T-helper 17 cell (primary cell): ENCODE results near the gene ENG. TPM values are rescaled to one million over a fixed set of nuclear protein-coding genes. Genes with fewer than 3 reads are reported as not detected.
"Not testable (repeated sequence)": the region's sequence is repeated elsewhere in the genome, so short reads cannot be mapped to it uniquely, and the experiment has no call there.

Source experiments
- ATAC-seq: fragments of 150-1000 bp; cut with Tn5 transposase; 2 replicates; pipeline ENCODE4 v1.10.0; 2021; ENCODE audit warnings: mild to moderate bottlenecking, moderate library complexity
- DNase-seq, 3 donors: peaks; one replicate each; pipeline versions ENCODE4 v3.0.0 to v3.0.0-alpha.2; 2020 to 2021
- H3K9me3 ChIP-seq: one replicate; pipeline ENCODE4 v1.7.0; 2013; ENCODE audit warnings: low read length, mild to moderate bottlenecking; ENCODE audit not compliant: control insufficient read depth, poor library complexity, severe bottlenecking
- H3K27ac Mint-ChIP-seq: one replicate; pipeline ENCODE4 v1.8.0; 2022; ENCODE audit warnings: mild to moderate bottlenecking, moderate library complexity, mixed read lengths
- H3K27me3 Mint-ChIP-seq: one replicate; pipeline ENCODE4 v1.8.0; 2022; ENCODE audit warnings: mixed read lengths
- H3K36me3 Mint-ChIP-seq: one replicate; pipeline ENCODE4 v1.8.0; 2022; ENCODE audit warnings: low read depth, mixed read lengths
- H3K4me1 Mint-ChIP-seq: one replicate; pipeline ENCODE4 v1.8.0; 2022; ENCODE audit warnings: mild to moderate bottlenecking, mixed read lengths
- H3K4me3 Mint-ChIP-seq: one replicate; pipeline ENCODE4 v1.8.0; 2022; ENCODE audit warnings: mild to moderate bottlenecking, moderate library complexity, mixed read lengths
- total RNA-seq, 4 donors: library from RNA in 2 of 4; stranded (reverse) in 2 of 4; gene quantifications; one replicate each; pipeline ENCODE4 v1.2.3 and lab custom pipeline; 2022 to 2026

The ENG gene
- total RNA-seq, 2 donors from 2014 or later = 3.2 to 6.4 TPM

- Mint-ChIP-seq H3K27me3 (no peaks in the 10 kb centered on the region), H3K27ac (no peak overlapping the region), H3K36me3 (no peaks in the 10 kb centered on the region), H3K4me1 (peaks cover 7% of the 10 kb centered on the region), H3K4me3 (no peak overlapping the region)
- DNase-seq (no peak), ATAC-seq (no peak)
- H3K9me3 ChIP-seq = no peaks in the 10 kb centered on the region
Measured at GRCh38 chr9:127838375-127839078, 15.9 kb downstream of the ENG start.

- H3K27me3 Mint-ChIP-seq = no peaks in the 10 kb centered on the region
- H3K4me1 Mint-ChIP-seq = peaks cover 9% of the 10 kb centered on the region
- ATAC-seq (no peak), DNase-seq (no peak)
- no peak overlapping the region for H3K4me3 Mint-ChIP-seq
- H3K9me3 ChIP-seq = no peaks in the 10 kb centered on the region
- no peaks in the 10 kb centered on the region for H3K36me3 Mint-ChIP-seq
- H3K27ac Mint-ChIP-seq = no peak overlapping the region
Measured at GRCh38 chr9:127837346-127837745, 17.1 kb downstream of the ENG start.

- H3K4me3 Mint-ChIP-seq, H3K36me3 Mint-ChIP-seq, H3K27ac Mint-ChIP-seq, DNase-seq, H3K9me3 ChIP-seq, H3K4me1 Mint-ChIP-seq, ATAC-seq, H3K27me3 Mint-ChIP-seq: not testable (repeated sequence)
Measured at GRCh38 chr9:127836561-127836960, 17.9 kb downstream of the ENG start.

- Mint-ChIP-seq H3K36me3 (no peaks in the 10 kb centered on the region), H3K27ac (no peak overlapping the region), H3K4me3 (no peak overlapping the region), H3K27me3 (no peaks in the 10 kb centered on the region), H3K4me1 (peaks cover 10% of the 10 kb centered on the region)
- DNase-seq = no peak
- ATAC-seq = no peak
- H3K9me3 ChIP-seq = no peaks in the 10 kb centered on the region
Measured at GRCh38 chr9:127835991-127836516, 18.4 kb downstream of the ENG start.

GRCh38 chr9:127833555-127833954 is 20.9 kb downstream of the ENG start:
- no peaks in the 10 kb centered on the region for H3K9me3 ChIP-seq
- H3K27ac Mint-ChIP-seq = no peak overlapping the region
- H3K27me3 Mint-ChIP-seq = no peaks in the 10 kb centered on the region
- H3K4me1 Mint-ChIP-seq = peaks cover 9% of the 10 kb centered on the region
- no peaks in the 10 kb centered on the region for H3K36me3 Mint-ChIP-seq
- no peak overlapping the region for H3K4me3 Mint-ChIP-seq
- DNase-seq (no peak), ATAC-seq (no peak)

GRCh38 chr9:127832248-127832647 is 22.2 kb downstream of the ENG start:
- Mint-ChIP-seq H3K36me3 (no peaks in the 10 kb centered on the region), H3K27ac (no peak overlapping the region), H3K4me1 (peaks cover 6% of the 10 kb centered on the region), H3K27me3 (no peaks in the 10 kb centered on the region), H3K4me3 (no peak overlapping the region)
- ATAC-seq = no peak
- no peak for DNase-seq
- H3K9me3 ChIP-seq = no peaks in the 10 kb centered on the region

GRCh38 chr9:127829205-127829906 is 25.1 kb downstream of the ENG start:
- H3K27ac Mint-ChIP-seq = peak overlapping the region; percentile 51

GRCh38 chr9:127828262-127829031 is 26.0 kb downstream of the ENG start:
- H3K36me3 Mint-ChIP-seq = no peaks in the 10 kb centered on the region
- ATAC-seq (no peak), DNase-seq (no peak)

More at GRCh38 chr9:127829205-127829906, 25.1 kb downstream of the ENG start:
- no peak overlapping the region for H3K4me3 Mint-ChIP-seq
- no peak for ATAC-seq
- no peaks in the 10 kb centered on the region for H3K9me3 ChIP-seq
- no peaks in the 10 kb centered on the region for H3K36me3 Mint-ChIP-seq
- H3K27me3 Mint-ChIP-seq = no peaks in the 10 kb centered on the region
- peaks cover 9% of the 10 kb centered on the region for H3K4me1 Mint-ChIP-seq
- no peak for DNase-seq

GRCh38 chr9:127826253-127826913 is 28.1 kb downstream of the ENG start:
- ATAC-seq = no peak
- H3K4me1 Mint-ChIP-seq = peaks cover 7% of the 10 kb centered on the region
- no peaks in the 10 kb centered on the region for H3K9me3 ChIP-seq
- H3K27ac Mint-ChIP-seq = no peak overlapping the region
- DNase-seq = no peak
- no peak overlapping the region for H3K4me3 Mint-ChIP-seq
- no peaks in the 10 kb centered on the region for H3K27me3 Mint-ChIP-seq
- no peaks in the 10 kb centered on the region for H3K36me3 Mint-ChIP-seq

More at GRCh38 chr9:127828262-127829031, 26.0 kb downstream of the ENG start:
- H3K4me3 Mint-ChIP-seq = no peak overlapping the region
- H3K27me3 Mint-ChIP-seq = no peaks in the 10 kb centered on the region
- H3K27ac Mint-ChIP-seq = no peak overlapping the region
- no peaks in the 10 kb centered on the region for H3K9me3 ChIP-seq
- H3K4me1 Mint-ChIP-seq = peaks cover 9% of the 10 kb centered on the region

- Mint-ChIP-seq H3K4me3 (no peak overlapping the region), H3K27me3 (no peaks in the 10 kb centered on the region), H3K4me1 (peaks cover 7% of the 10 kb centered on the region), H3K36me3 (no peaks in the 10 kb centered on the region), H3K27ac (no peak overlapping the region)
- ATAC-seq = no peak
- H3K9me3 ChIP-seq = no peaks in the 10 kb centered on the region
- no peak for DNase-seq
Measured at GRCh38 chr9:127825319-127826051, 29.0 kb downstream of the ENG start.

GRCh38 chr9:127822108-127822507 is 32.4 kb downstream of the ENG start:
- H3K27ac Mint-ChIP-seq = no peak overlapping the region
- H3K4me1 Mint-ChIP-seq = peaks cover 3% of the 10 kb centered on the region
- H3K4me3 Mint-ChIP-seq = no peak overlapping the region
- no peaks in the 10 kb centered on the region for H3K9me3 ChIP-seq
- DNase-seq (no peak), ATAC-seq (no peak)
- no peaks in the 10 kb centered on the region for H3K27me3 Mint-ChIP-seq
- H3K36me3 Mint-ChIP-seq = no peaks in the 10 kb centered on the region

- Mint-ChIP-seq H3K36me3 (no peaks in the 10 kb centered on the region), H3K27ac (no peak overlapping the region), H3K4me3 (no peak overlapping the region), H3K27me3 (no peaks in the 10 kb centered on the region), H3K4me1 (no peaks in the 10 kb centered on the region)
- ATAC-seq (no peak), DNase-seq (no peak)
- H3K9me3 ChIP-seq = no peaks in the 10 kb centered on the region
Measured at GRCh38 chr9:127818574-127818973, 35.9 kb downstream of the ENG start.
